AG09309 (cell line): ENCODE results near the gene TEX14.

Source experiments
- DNase-seq: peaks from one replicate; pipeline ENCODE4 v3.0.0-alpha.2; 2010; ENCODE audit warnings: low read depth
- H3K4me3 ChIP-seq: 2 replicates; pipeline ENCODE4 v1.5.1; 2011; ENCODE audit warnings: mild to moderate bottlenecking, low read depth, low read length, moderate library complexity; ENCODE audit not compliant: control insufficient read depth
- TF ChIP-seq, protein P1 (sequence below): IDR thresholded peaks from 2 replicates; pipeline ENCODE4 v1.5.1; 2011; ENCODE audit warnings: mild to moderate bottlenecking, low read depth, low read length, inconsistent platforms; ENCODE audit not compliant: insufficient read depth, control insufficient read depth; ENCODE audit errors: missing control alignments

Gene TEX14

DNA sequence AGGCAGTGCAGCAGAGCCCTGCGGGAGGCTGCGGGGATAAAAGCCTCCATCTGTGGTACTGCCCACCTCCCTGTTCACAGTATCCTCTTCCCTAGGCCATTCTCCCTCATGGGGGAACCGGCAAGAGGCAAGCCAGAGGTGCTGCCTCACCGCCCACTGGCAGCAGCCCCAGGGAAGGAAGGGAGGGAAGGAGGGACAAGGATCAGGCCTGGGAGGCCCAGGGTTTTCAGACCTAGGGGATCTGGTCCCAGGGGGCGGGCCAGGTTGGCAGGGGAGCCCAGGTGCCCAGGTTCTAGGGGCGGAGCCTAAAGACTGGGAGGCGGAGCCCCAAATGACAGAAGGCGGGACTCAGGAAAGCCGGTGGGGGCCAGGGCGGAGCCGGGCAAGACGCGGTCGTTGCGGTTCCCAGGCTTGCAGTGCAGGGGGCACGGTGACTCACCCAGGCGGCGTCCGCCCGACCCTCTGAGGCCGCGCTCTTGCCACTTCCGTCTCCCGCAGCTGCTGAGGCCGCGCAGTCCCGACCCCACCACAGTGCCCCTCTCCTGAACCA is 174.4 kb downstream of the TEX14 start:
- peak overlapping the region; percentile 60 for H3K4me3 ChIP-seq
- DNase-seq, result no peak
- TF ChIP-seq, protein P1, sequence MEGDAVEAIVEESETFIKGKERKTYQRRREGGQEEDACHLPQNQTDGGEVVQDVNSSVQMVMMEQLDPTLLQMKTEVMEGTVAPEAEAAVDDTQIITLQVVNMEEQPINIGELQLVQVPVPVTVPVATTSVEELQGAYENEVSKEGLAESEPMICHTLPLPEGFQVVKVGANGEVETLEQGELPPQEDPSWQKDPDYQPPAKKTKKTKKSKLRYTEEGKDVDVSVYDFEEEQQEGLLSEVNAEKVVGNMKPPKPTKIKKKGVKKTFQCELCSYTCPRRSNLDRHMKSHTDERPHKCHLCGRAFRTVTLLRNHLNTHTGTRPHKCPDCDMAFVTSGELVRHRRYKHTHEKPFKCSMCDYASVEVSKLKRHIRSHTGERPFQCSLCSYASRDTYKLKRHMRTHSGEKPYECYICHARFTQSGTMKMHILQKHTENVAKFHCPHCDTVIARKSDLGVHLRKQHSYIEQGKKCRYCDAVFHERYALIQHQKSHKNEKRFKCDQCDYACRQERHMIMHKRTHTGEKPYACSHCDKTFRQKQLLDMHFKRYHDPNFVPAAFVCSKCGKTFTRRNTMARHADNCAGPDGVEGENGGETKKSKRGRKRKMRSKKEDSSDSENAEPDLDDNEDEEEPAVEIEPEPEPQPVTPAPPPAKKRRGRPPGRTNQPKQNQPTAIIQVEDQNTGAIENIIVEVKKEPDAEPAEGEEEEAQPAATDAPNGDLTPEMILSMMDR, result no peak

DNA sequence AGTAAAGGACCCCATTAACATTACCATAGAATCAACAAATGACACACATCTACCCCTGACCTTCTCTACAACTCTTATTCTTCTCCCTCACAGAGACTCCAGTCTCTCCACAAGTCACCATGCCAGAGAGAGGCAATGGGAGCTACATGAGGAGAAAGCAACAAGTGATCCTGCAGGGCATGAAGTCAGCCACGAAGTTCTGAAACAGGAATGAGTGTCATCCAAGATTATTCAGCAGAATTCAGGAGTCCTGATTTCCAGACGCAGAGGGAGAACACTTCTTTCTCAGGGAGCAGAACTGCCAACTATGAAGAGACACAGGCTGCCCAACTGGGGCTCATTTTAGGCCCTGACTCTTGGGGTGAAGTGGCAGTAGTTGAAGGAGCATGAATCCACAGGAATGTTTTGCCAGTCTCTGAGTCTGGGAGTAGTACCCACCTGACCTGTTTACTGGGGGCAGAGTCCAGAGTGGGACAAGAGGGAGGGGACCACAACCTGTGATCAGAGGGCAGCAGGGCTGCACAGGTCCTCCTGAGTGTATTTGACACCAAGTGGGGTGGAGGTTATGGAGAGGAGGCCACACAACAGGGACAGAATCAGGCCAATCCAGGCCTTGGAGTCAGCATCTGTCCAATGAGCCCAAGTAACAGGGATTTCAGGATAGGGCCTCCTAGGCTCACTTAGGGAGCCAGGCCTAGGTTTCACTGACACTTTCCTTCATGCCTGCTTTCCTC is 175.0 kb downstream of the TEX14 start:
- TF ChIP-seq, protein P1, result no peak
- no peak for DNase-seq
- H3K4me3 ChIP-seq, result peak overlapping the region; percentile 60

DNA sequence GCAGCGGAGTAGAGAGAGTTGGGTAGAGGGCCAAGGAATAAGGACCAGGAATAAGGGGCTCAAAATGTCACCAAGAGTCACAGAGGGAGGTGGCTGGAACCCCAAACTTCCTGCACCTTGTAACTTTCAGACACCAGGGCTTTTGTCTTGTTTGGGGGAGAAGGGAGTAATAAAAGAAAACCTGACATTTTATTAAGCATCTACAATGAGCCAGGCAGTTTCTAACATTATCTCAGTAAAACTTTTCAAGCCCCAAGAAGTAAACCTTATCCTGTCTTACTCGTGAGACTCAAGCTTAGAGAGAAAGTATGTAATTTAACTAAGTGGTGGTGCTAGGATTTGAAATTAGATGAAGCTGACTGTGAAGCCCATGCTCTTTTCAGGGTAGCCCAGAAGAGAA is 176.6 kb downstream of the TEX14 start:
- H3K4me3 ChIP-seq, result no peak overlapping the region
- TF ChIP-seq, protein P1, result no peak
- DNase-seq, result no peak

DNA sequence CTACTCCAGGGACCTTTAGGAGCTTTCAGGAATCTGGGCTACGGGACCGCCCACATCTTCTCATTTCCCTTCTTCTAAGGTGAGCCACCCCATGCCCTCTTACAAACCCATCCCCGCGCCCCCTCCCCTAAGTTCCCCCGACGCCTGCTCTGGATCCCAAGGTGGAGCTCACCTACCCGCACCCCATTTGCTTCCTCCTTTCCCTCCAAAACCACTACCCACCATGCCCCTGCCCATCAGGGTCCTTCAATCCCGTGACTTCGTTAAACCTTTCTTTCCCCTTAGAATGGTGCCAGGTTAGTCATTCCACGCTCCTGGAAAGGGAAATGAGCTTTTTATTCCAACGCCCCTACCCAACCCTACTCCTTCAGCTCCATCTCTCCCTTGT is 177.1 kb downstream of the TEX14 start:
- DNase-seq, result no peak
- H3K4me3 ChIP-seq, result peak overlapping the region; percentile 81

DNA sequence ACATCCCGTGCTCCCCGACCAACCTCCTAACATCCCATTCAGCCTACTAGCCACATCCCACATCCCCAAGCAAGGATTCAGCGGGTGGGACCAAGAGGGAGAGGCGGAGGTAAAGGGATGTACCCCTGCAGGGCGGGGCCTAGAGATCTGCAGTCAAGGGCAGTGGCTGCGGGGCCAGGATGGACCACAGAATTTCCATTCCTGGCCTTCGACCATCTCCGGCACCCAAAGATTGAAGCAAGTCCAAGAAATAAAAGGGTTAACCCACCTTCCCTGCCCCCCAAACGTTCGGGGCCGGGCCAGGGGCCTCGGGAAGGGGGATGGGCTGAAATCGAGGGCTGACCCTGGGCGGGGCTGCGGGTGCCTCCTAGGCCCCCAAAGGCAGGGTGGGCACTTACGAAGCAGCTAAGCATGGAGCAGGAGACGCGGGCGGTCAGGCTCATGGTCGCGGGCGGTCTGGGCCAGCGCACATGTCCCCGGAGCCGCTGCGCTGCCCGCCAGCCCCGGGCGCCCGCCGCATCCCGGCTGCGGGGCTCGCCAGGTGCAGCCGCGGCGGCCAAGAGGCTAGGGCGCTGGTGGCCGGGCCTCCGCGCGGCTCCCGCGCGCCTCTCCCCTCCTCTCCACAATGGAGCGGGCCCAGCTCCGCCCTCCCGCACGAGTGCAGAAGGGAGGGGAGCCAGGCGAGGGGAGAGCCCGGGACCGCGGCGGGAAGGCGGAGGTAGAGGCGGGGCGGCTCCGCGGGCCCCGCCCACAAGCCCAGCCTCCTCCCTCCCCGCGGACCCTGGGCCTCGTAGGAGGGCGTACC is 177.7 kb downstream of the TEX14 start, which contains the start of gene MTMR4:
Gene MTMR4, minus strand, starts transcription at position 674 of the 805 bp plus-strand sequence. Its CDS starts 231 bp downstream, at position 443.
- H3K4me3 ChIP-seq, result peak within 1 kb of the TSS; percentile 81
- TF ChIP-seq, protein P1, result no peak
- no peak for DNase-seq

More for the DNA sequence above, 177.1 kb downstream of the TEX14 start:
- TF ChIP-seq, protein P1, result no peak

DNA sequence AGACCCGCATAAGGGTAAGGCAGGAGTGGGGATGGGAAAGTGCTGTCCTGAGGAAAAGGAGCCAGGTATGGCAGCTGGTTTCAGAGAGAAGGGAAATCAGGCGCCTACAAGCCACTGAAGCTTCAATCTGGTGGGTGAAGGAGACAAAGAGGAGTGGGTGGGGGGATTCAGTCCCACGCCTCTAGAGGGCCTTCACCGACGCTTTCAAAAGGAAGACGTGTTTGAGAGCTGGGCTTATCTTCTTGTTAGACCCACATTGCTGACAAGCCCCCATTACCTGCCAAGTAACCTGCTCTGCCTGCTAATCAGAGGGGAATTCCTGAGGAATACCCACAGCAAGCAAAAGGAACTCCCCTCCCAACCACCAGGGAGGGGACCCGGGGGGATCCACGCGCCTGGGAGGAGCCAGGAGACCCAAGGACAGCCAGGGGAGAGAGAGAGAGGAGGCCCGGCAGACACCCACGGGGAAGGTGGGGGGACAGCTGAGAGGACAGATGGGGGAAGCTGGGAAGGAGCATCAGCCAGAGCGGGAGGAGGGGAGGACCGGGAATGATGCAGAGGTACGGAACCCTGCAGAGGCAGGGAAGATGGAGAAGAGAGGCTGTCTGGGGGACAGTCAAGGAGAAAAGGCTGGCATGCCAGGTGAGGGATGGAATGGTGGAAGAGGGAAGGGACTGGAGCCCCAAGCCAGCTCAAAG is 178.4 kb downstream of the TEX14 start:
- DNase-seq, result no peak
- H3K4me3 ChIP-seq, result peak overlapping the region; percentile 81
- TF ChIP-seq, protein P1, result no peak
